Inflammatory macrophage treated with lipopolysaccharide for 1 hour (primary cell): ENCODE measurements around the gene FAM210A.
A peak's percentile ranks its signal among the peaks of the same experiment; 100 is the strongest.
"Not testable (repeated sequence)": the region's sequence is repeated elsewhere in the genome, so short reads cannot be mapped to it uniquely, and the experiment has no call there.

ENCODE experiments used
- DNase-seq, 2 donors: peaks; one replicate each; pipeline ENCODE4 v3.0.0-alpha.2; 2020 to 2022

FAM210A gene, protein sequence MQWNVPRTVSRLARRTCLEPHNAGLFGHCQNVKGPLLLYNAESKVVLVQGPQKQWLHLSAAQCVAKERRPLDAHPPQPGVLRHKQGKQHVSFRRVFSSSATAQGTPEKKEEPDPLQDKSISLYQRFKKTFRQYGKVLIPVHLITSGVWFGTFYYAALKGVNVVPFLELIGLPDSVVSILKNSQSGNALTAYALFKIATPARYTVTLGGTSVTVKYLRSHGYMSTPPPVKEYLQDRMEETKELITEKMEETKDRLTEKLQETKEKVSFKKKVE

GRCh38 chr18:13726232-13726971, at the start of gene FAM210A, which contains the start of gene RNMT:
Gene FAM210A (minus strand): TSS chr18:13726558. CDS start chr18:13682077, 44,481 bp downstream.
Gene RNMT (plus strand): TSS chr18:13726673. CDS start chr18:13731518, 4,845 bp downstream.
- peak; percentile 94 to 96 for DNase-seq

GRCh38 chr18:13775058-13775457, 48.7 kb upstream of the FAM210A start:
- no peak for DNase-seq

DNA sequence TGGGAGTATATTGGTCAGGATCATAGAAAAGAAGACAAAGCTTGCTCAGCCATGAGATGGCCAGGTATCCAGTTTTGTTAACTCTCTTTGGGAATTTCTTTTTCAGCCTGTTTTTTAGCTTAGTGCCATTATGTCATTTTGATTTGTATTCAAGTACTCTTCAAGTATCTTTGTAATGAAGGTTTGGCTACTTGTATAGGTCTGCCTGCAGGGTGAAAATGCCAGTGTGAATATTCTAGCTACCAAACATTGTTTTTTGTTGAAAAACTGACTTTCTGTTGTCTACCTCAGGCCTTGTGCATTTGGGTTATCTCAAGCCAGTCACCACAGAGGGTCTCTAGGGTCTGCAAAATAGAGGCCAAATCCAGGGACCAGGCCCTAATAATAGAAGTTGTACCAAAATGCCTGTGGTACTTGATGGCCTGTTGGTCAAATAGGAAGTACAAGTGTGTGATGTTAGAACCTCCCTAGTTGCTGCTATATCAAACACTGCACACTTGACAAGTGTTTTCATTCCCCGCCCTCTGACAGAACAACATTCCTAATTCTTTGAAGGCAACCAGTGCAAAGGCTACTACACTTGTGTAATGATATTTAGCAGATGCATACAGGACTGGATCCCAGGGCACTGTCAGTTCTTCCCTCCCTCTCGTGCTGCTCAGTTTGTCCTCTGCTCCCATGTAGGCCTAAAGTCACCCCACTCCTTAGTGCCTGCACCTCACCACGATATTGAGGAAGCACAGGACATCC, 36.5 kb upstream of the FAM210A start:
- DNase-seq = no peak

GRCh38 chr18:13760047-13760446, 33.7 kb upstream of the FAM210A start:
- DNase-seq = no peak

- no peak for DNase-seq
These were observed 32.3 kb upstream of the FAM210A start for GRCh38 chr18:13758622-13759021.

DNA sequence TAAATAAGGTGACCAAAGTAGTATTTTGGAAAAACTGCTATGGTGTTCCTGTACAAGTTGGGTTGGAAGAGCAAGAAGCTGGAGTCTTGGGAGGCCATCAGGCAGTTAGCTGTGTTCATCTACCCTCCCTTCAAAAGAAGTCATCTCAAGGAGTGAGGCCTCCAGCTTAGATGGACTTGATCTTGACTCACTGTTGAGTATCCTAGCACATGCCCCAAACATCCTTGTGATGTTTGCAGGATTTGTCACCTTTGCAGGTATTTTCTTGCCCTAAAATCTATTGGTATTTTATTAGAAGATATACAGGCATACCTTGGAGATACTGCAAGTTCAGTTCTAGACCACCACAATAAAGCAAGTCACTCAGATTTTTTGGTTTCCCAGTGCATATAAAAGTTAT, 30.3 kb upstream of the FAM210A start:
- DNase-seq = no peak

- DNase-seq = no peak
These were observed 29.9 kb upstream of the FAM210A start for GRCh38 chr18:13756261-13756660.

DNA sequence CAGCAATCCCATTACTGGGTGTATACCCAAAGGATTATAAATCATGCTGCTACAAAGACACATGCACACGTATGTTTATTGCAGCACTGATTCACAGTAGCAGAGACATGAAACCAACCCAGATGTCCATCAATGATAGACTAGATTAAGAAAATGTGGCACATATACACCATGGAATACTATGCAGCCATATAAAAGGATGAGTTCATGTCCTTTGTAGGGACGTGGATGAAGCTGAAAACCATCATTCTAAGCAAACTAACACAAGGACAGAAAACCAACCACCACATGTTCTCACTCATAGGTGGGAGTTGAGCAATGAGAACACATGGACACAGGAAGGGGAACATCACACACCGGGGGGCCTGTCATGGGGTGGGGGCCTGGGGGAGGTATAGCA, 25.2 kb upstream of the FAM210A start:
- not testable (repeated sequence) for DNase-seq

- no peak for DNase-seq
These were observed 20.3 kb upstream of the FAM210A start for GRCh38 chr18:13746633-13747032.

GRCh38 chr18:13745696-13746095, 19.3 kb upstream of the FAM210A start:
- DNase-seq = no peak

DNA sequence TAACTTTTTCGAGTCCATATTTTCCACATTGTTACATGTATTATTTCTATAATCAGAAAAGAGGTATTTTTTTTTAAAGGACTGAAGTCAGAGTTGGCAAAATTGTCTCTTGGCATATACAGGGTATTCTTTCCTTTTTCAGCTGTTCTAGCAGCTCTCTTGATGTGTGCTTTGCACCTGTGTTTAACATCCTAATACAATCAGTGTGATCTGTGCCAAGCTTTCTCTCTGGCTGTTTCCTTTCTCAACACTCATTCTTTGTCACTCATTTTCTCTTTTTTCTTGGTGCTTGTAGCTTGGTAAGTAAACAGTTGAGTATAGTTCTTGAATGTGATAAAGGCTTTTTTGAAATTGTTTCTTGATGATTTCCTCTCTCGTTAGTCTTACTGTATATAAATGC, 9.3 kb upstream of the FAM210A start:
- DNase-seq = no peak

DNA sequence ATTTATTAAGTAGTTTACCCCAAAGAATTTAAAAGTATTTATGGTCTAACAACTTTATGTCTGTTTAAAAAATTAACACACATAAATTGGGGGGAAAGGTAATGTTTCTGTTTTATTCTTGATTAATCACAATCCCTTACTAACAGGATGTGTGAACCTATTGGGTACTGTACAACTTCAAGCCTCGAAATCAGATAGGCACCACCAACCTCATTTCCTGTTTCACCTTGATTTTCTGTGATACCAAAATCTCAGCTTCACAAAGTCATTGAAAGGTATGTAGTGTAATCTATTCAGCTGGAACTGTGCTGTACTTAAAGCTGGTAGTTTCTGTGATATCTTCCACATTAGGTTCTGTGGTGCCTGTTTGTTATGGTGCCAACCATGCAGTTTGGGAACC, 4.1 kb upstream of the FAM210A start:
- no peak for DNase-seq

GRCh38 chr18:13726972-13727331, 594 bp upstream of the FAM210A start:
- no peak for DNase-seq

DNA sequence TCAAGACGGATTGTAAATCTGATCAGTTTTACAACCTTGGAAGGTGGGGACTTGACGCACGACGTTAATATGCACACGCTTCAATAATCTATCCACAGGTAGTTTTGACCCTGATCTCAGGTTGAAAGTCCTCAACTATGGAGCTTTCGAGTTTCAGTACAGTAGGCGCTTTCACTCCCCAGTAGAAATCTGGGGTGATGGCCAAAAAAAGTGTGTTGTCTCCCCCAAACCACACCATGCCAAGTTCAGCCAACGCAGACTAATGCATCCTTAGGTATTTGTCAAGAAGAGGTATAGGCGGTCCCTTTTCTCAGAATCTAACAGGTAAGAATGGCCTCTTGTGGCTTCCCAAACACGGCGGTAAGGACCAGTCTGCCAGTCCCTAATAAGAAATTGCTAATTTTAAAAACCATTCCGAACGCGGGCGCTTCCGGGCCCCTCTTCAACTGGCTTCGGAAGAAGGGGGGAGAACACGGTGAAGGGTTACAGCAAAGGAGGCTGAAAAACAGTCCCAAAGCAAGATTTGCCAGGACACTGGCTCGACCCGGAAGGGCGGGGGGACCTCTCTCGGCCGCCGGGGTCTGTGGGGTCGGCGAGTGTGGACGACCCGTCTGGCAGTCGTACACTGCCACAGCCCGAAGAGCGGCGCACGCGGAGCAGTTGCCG, 659 bp downstream of the FAM210A start:
- DNase-seq = peak in 1 of 2 donors; percentile 4

DNA sequence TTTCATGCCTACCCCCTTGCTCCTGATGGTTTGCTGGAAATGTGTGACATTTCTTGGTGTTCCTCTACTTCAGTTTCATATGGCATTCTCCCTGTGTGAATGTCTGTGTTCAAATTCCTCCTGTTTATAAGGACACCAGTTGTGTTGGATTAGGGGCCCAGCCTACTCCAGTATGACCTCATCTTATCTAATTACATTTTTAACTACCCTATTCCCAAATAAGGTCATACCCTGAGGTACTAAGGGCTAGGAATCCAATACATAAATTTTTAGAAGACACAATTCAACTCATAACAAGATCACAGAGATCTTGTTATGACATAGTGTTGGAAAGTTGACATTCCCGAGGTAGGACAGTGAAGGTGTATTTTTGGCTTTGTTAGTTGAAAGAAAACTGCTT, 5.5 kb downstream of the FAM210A start:
- DNase-seq = no peak

GRCh38 chr18:13720123-13720522, 6.2 kb downstream of the FAM210A start:
- no peak for DNase-seq

- no peak for DNase-seq
These were observed 9.4 kb downstream of the FAM210A start for GRCh38 chr18:13716916-13717315.

- DNase-seq = no peak
These were observed 11.0 kb downstream of the FAM210A start for GRCh38 chr18:13715330-13715729.

DNA sequence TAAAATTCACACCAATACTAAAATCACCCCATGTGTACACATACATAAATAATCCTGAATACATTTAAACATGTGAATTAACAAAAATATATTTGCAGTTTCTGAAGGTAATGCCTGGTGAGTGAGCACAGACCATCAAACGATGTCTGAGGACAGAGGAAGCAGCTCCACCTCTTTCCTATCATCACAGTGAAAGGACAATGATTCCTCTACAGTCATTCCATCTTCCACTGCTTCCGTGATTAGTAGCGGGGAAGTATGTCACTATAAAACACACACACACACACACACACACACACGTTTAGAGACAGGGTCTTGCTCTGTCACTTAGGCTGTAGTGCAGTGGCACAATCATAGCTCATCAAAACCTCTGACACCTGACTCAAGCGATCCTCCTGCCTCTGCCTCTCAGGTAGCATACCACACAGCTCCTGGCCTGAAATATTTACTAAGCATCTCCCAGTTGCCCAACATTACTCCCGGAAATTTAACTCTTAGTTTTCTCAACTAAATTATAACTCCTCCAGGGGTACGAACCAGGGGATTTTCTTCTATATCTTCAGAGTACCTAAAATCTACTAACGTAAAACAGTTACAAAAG, 12.8 kb downstream of the FAM210A start:
- DNase-seq = no peak

DNA sequence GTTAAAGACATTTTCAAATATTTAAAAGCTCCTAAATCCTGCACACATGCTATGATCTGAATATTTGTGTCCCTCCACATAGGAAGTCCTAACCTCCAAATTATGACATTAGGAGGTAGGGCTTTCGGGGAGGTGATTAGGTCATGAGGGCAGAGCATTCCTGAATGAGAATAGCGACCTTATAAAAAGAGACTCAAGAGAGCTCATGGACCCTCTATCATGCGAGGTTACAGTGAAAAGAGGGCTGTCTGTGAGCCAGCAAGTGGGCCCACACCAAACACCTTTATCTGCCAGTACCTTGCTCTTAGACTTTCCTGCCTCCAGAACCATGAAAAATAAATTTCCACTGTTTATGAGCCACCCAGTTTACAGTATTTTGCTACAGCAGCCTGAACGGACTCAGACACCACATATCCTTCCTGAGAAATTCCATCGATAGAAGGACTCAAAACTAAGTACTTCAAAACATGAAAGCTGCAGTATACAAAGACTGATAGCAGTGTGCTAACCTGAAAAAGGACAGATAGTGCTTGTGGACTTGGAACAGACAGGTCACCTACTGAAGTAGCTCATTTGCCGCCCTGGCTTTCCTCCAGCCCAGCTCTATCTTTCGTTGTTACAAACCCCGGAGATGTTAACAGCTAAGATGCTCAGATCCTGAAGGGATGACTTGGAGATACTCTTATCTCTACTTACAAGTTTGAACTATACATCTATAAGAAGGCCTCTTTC, 13.8 kb downstream of the FAM210A start:
- DNase-seq = no peak

DNA sequence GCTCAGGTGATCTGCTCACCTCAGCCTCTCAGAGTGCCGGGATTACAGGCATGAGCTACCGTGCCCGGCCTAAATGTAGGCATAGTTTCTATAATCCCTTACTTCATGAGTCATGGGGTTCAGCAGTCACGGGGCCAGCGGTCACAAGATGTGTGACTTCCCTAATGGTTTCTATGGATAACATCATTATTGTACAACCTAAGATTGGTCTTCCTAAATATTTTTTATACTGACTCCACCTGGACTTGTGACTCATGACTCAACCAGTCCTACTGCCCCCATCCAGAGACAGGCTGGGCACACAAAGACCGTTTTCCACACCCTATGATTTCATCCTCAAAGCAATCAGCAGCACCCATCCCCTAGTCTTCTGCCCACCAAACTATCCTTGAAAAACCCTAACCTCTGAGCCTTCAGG, 15.9 kb downstream of the FAM210A start:
- peak; percentile 11 to 56 for DNase-seq

DNA sequence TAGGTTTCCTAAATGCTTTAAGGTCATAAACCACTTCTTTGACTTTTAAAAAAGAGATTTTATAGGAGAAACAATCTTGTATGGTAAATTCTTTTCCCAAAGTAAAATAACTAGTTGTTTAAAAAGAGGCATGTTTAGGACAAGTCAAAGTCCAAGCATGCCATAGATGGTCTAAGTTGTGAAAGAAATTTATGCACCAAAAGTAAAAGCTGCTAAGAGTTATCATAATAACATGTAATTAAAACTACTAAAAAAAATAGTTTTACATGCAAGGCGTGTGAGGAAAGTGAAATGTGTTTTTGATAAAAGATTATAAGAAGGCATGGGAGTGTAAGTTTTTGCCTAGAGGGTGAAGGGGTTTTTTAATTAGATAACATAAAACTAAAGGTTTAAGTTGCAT, 22.5 kb downstream of the FAM210A start:
- no peak for DNase-seq
